RCC 7860 (cell line): ENCODE results near the gene OR6A2.
"Not testable (repeated sequence)": the region's sequence is repeated elsewhere in the genome, so short reads cannot be mapped to it uniquely, and the experiment has no call there.

Experiments used
- DNase-seq: peaks from one replicate; pipeline ENCODE4 v3.0.0-alpha.2; 2015; ENCODE audit warnings: low spot score
- FAIRE-seq: peaks from 2 replicates; lab custom pipeline; 2012; peaks lifted over from hg19 to GRCh38; lab: Jason Lieb, UNC

Gene OR6A2

GRCh38 chr11:6799402-6799801 lies at the start of gene OR6A2:
Gene OR6A2, minus strand, starts transcription at chr11:6799689. Its CDS starts 3,981 bp downstream, at chr11:6795708.
- no peak for FAIRE-seq
- no peak for DNase-seq

- no peak for DNase-seq
- FAIRE-seq = no peak
Measured at GRCh38 chr11:6845383-6845782, 45.9 kb upstream of the OR6A2 start, which contains the start of gene OR10A5. Gene OR10A5, plus strand, starts transcription at chr11:6845683. Its CDS starts 0 bp downstream, at chr11:6845683.

GRCh38 chr11:6844356-6844755 lies 44.9 kb upstream of the OR6A2 start:
- FAIRE-seq (no peak), DNase-seq (no peak)

GRCh38 chr11:6843670-6844069 lies 44.2 kb upstream of the OR6A2 start:
- no peak for DNase-seq
- FAIRE-seq = no peak

GRCh38 chr11:6841694-6842093 lies 42.2 kb upstream of the OR6A2 start:
- FAIRE-seq (no peak), DNase-seq (no peak)

- DNase-seq = no peak
- FAIRE-seq = no peak
Measured at GRCh38 chr11:6834021-6834420, 34.5 kb upstream of the OR6A2 start.

GRCh38 chr11:6833356-6833755 lies 33.9 kb upstream of the OR6A2 start:
- DNase-seq (no peak), FAIRE-seq (no peak)

- no peak for DNase-seq
- no peak for FAIRE-seq
Measured at GRCh38 chr11:6828103-6828502, 28.6 kb upstream of the OR6A2 start.

GRCh38 chr11:6825231-6825744 lies 25.8 kb upstream of the OR6A2 start:
- FAIRE-seq (no peak), DNase-seq (no peak)

- no peak for FAIRE-seq
- DNase-seq = no peak
Measured at GRCh38 chr11:6824136-6824823, 24.8 kb upstream of the OR6A2 start.

GRCh38 chr11:6818967-6819366 lies 19.5 kb upstream of the OR6A2 start:
- no peak for DNase-seq
- FAIRE-seq = no peak

GRCh38 chr11:6817694-6818093 lies 18.2 kb upstream of the OR6A2 start:
- FAIRE-seq = no peak
- DNase-seq = no peak

- DNase-seq = peak; percentile 38
- no peak for FAIRE-seq
Measured at GRCh38 chr11:6813656-6814055, 14.2 kb upstream of the OR6A2 start.

- DNase-seq (peak; percentile 33), FAIRE-seq (no peak)
Measured at GRCh38 chr11:6812390-6813005, 13.0 kb upstream of the OR6A2 start.

- not testable (repeated sequence) for FAIRE-seq, DNase-seq
Measured at GRCh38 chr11:6801075-6801474, 1.6 kb upstream of the OR6A2 start.

- no peak for DNase-seq
- no peak for FAIRE-seq
Measured at GRCh38 chr11:6794639-6795038, 4.8 kb downstream of the OR6A2 start.

GRCh38 chr11:6790546-6790945 lies 8.9 kb downstream of the OR6A2 start:
- no peak for DNase-seq
- no peak for FAIRE-seq

- DNase-seq = no peak
- FAIRE-seq = no peak
Measured at GRCh38 chr11:6782720-6783119, 16.8 kb downstream of the OR6A2 start, which contains the start of gene OR2AG1. Gene OR2AG1, plus strand, starts transcription at chr11:6783020. Its CDS starts 2,018 bp downstream, at chr11:6785038.

- DNase-seq = no peak
- no peak for FAIRE-seq
Measured at GRCh38 chr11:6780829-6781228, 18.7 kb downstream of the OR6A2 start.

GRCh38 chr11:6778518-6778917 lies 21.0 kb downstream of the OR6A2 start:
- FAIRE-seq = no peak

GRCh38 chr11:6771926-6772893 lies 27.3 kb downstream of the OR6A2 start, which contains the start of gene OR2AG2:
Gene OR2AG2, minus strand, starts transcription at chr11:6771976. Its CDS starts 3,019 bp downstream, at chr11:6768957.
- no peak for FAIRE-seq
- no peak for DNase-seq

More at GRCh38 chr11:6778518-6778917, 21.0 kb downstream of the OR6A2 start:
- no peak for DNase-seq
